MCF 10A (cell line): Measurements from ENCODE around the gene SLC16A2. TPM values are rescaled to one million over a fixed set of nuclear protein-coding genes. Genes with fewer than 3 reads are reported as not detected.
A peak's percentile ranks its signal among the peaks of the same experiment; 100 is the strongest.

ENCODE experiments used
- BruUV-seq: library from RNA; stranded (reverse); fragments of 400-500 nt; replicated peaks from 2 replicates; lab custom pipeline; 2021; lab: Mats Ljungman, UMichigan
- CTCF ChIA-PET: fragments of 300-600 bp; sonication (Branson Sonifier 250); formaldehyde crosslinking; extraction: SDS; loops from one replicate; lab custom pipeline; 2021; ENCODE audit warnings: antibody characterized with exemption, inconsistent platforms; lab: Yijun Ruan, JAX
- POLR2A ChIA-PET: fragments of 300-600, 350-650 bp; sonication (Branson Sonifier 250); formaldehyde crosslinking; extraction: SDS; loops from one replicate; lab custom pipeline; 2020; ENCODE audit warnings: antibody characterized with exemption, inconsistent platforms; lab: Yijun Ruan, JAX
- DNase-seq: peaks from one replicate; pipeline ENCODE4 v3.0.0-alpha.2; 2018; ENCODE audit not compliant: unreplicated experiment
- H3K27ac Mint-ChIP-seq: one replicate; pipeline ENCODE4 v1.8.0; 2022; ENCODE audit warnings: mild to moderate bottlenecking, low read depth, mixed read lengths; ENCODE audit not compliant: unreplicated experiment
- H3K27me3 Mint-ChIP-seq: one replicate; pipeline ENCODE4 v1.8.0; 2022; ENCODE audit warnings: mixed read lengths; ENCODE audit not compliant: insufficient read depth, unreplicated experiment
- H3K36me3 Mint-ChIP-seq: one replicate; pipeline ENCODE4 v1.8.0; 2022; ENCODE audit warnings: mild to moderate bottlenecking, moderate library complexity, mixed read lengths; ENCODE audit not compliant: insufficient read depth, unreplicated experiment
- H3K4me1 Mint-ChIP-seq: one replicate; pipeline ENCODE4 v1.8.0; 2022; ENCODE audit warnings: mixed read lengths; ENCODE audit not compliant: insufficient read depth, unreplicated experiment
- H3K4me3 Mint-ChIP-seq: one replicate; pipeline ENCODE4 v1.8.0; 2022; ENCODE audit warnings: mild to moderate bottlenecking, moderate library complexity, mixed read lengths; ENCODE audit not compliant: unreplicated experiment
- H3K9me3 Mint-ChIP-seq: one replicate; pipeline ENCODE4 v1.8.0; 2022; ENCODE audit warnings: mixed read lengths; ENCODE audit not compliant: unreplicated experiment
- CTCF ChIP-seq: fragments of 200-600 bp; IDR thresholded peaks from one replicate; pipeline ENCODE4 v1.8.0; 2022; ENCODE audit warnings: antibody characterized with exemption, mild to moderate bottlenecking; ENCODE audit not compliant: unreplicated experiment
- intact Hi-C: fragments of 100-400 bp; cut with micrococcal nuclease; formaldehyde crosslinking; loops from 2 replicates; pipeline ENCODE4 v1.14.1; 2022
- total RNA-seq: library from RNA; stranded (reverse); gene quantifications from 2 replicates; pipeline ENCODE4 v1.2.3, GENCODE V29; 2022

SLC16A2 gene
- total RNA-seq, 1 experiment from 2014 or later, result 11.9 TPM

- POLR2A ChIA-PET, result no interaction called here
- H3K36me3 Mint-ChIP-seq, result no peaks in the 10 kb centered on the region
- peak; percentile 74 for DNase-seq
- CTCF ChIA-PET, result interaction anchor here (0.6 to 1.0 kb wide), 3 partner anchors 92 to 442 kb away, joined by 3 read pairs; no protein-coding TSS in a partner anchor
- no peak overlapping the region for H3K27ac Mint-ChIP-seq
- no TSS peak for BruUV-seq
- H3K27me3 Mint-ChIP-seq, result peaks cover 39% of the 10 kb centered on the region
- intact Hi-C loops, result loop anchor here (1.0 to 10.0 kb wide), 5 partner anchors 38 to 603 kb away; partner anchors contain the start of gene SLC16A2
- peaks cover 6% of the 10 kb centered on the region for H3K4me1 Mint-ChIP-seq
- no peak overlapping the region for H3K4me3 Mint-ChIP-seq
- no peaks in the 10 kb centered on the region for H3K9me3 Mint-ChIP-seq
- peak; percentile 19 for TF ChIP-seq CTCF
These were observed 37.4 kb downstream of the SLC16A2 start for GRCh38 chrX:74458736-74459135.

DNA sequence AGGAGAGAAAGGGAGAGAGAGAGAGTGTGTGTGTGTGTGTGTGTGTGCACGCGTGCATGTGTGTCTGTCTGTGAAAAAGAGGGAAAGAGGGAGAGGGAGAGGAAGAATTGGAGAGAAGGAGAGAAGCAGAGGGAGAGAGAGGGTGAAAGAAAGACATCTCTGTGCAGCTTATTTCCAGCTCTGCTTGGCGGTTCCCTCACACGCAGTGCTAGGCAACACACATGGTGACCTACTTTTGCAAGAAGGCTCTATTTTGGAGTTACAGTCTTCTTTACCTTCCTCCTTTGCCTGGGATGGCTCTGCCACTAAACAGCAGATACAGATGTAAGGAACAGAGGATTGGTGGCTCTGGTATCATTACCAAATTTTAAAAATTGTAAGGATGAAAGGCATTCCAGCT, 40.1 kb downstream of the SLC16A2 start:
- Mint-ChIP-seq H3K4me1 (peaks cover 6% of the 10 kb centered on the region), H3K9me3 (no peaks in the 10 kb centered on the region), H3K36me3 (no peaks in the 10 kb centered on the region), H3K27me3 (peaks cover 27% of the 10 kb centered on the region), H3K27ac (no peak overlapping the region), H3K4me3 (no peak overlapping the region)
- ChIA-PET POLR2A (no interaction called here), CTCF (interaction anchor here (0.6 to 0.7 kb wide), 3 partner anchors 33 to 595 kb away, joined by 3 to 4 read pairs (median 3); no protein-coding TSS in a partner anchor)
- no peak for DNase-seq
- TF ChIP-seq CTCF, result no peak
- intact Hi-C loops, result no loop called here
- BruUV-seq, result no TSS peak

- H3K36me3 Mint-ChIP-seq, result no peaks in the 10 kb centered on the region
- peaks cover 46% of the 10 kb centered on the region for H3K27me3 Mint-ChIP-seq
These were observed 43.4 kb downstream of the SLC16A2 start for GRCh38 chrX:74464722-74465121.

GRCh38 chrX:74465424-74465823, 44.1 kb downstream of the SLC16A2 start:
- intact Hi-C loops, result no loop called here
- H3K27ac Mint-ChIP-seq, result no peak overlapping the region
- POLR2A ChIA-PET, result no interaction called here
- CTCF ChIA-PET, result interaction anchor here (0.5 to 0.6 kb wide), 3 partner anchors 85 to 1837 kb away, joined by 3 to 4 read pairs (median 3); no protein-coding TSS in a partner anchor
- H3K9me3 Mint-ChIP-seq, result no peaks in the 10 kb centered on the region
- H3K4me3 Mint-ChIP-seq, result no peak overlapping the region
- peaks cover 6% of the 10 kb centered on the region for H3K4me1 Mint-ChIP-seq
- no TSS peak for BruUV-seq
- peaks cover 46% of the 10 kb centered on the region for H3K27me3 Mint-ChIP-seq
- DNase-seq, result peak; percentile 30
- no peaks in the 10 kb centered on the region for H3K36me3 Mint-ChIP-seq
- no peak for TF ChIP-seq CTCF

More at GRCh38 chrX:74464722-74465121, 43.4 kb downstream of the SLC16A2 start:
- CTCF ChIA-PET, result no interaction called here
- Mint-ChIP-seq H3K9me3 (no peaks in the 10 kb centered on the region), H3K4me3 (no peak overlapping the region), H3K27ac (no peak overlapping the region), H3K4me1 (peaks cover 6% of the 10 kb centered on the region)
- TF ChIP-seq CTCF, result no peak
- DNase-seq, result no peak
- no TSS peak for BruUV-seq
- intact Hi-C loops, result no loop called here
- POLR2A ChIA-PET, result interaction anchor here (0.6 kb wide), 1 partner anchor 171 kb away, joined by 3 read pairs; no protein-coding TSS in a partner anchor
